ENCODE data around the gene GPC6.

GRCh38 chr13:94261163-94261562 is 1034.6 kb downstream of the GPC6 start:
- TF ChIP-seq REST (IDR thresholded peaks at IDR 0.05): no peak
- TF ChIP-seq HOXA7 (CRISPR knock-in tag; IDR thresholded peaks at IDR 0.05): no peak
- no peak for TF ChIP-seq EP300 (IDR thresholded peaks at IDR 0.05)
- TF ChIP-seq CTCF (IDR thresholded peaks at IDR 0.05): no peak
- TF ChIP-seq POLR2A (IDR thresholded peaks at IDR 0.05; ENCODE audit: low read length): no peak
- no peak for TF ChIP-seq E2F6 (IDR thresholded peaks at IDR 0.05; ENCODE audit: borderline replicate concordance, low read depth)
- no peak for TF ChIP-seq BCL3 (IDR thresholded peaks at IDR 0.05)
- TF ChIP-seq PBX3 (IDR thresholded peaks at IDR 0.05): no peak
- no peak for TF ChIP-seq JUNB (IDR thresholded peaks at IDR 0.05)

All from A549 (cell line).